Stomach (tissue), 9 donors: ENCODE data around the gene GLRX2. TPM values are rescaled to one million over a fixed set of nuclear protein-coding genes. Genes with fewer than 3 reads are reported as not detected.
A peak's percentile ranks its signal among the peaks of the same experiment; 100 is the strongest.

ENCODE experiments used
- DNase-seq, 2 donors: peaks; one replicate each; pipeline versions ENCODE4 v3.0.0 to v3.0.0-alpha.2; 2013 to 2019
- H3K27ac ChIP-seq, 5 donors: fragments of 200-600 bp in 4 of 5; sonication (generic) in 4 of 5; one replicate each; pipeline ENCODE4 v1.5.1; 2013 to 2019; ENCODE audit warnings: mild to moderate bottlenecking in 1 of 5, moderate library complexity in 1 of 5
- H3K27me3 ChIP-seq, 3 donors: fragments of 200-600 bp; sonication (generic); one replicate each; pipeline ENCODE4 v1.5.1; 2017 to 2019; ENCODE audit warnings: mixed run types in 1 of 3
- H3K36me3 ChIP-seq, 4 donors: fragments of 200-600 bp; sonication (generic); 1 replicate in 3 of 4; 2 replicates in 1 of 4; pipeline ENCODE4 v1.5.1; 2016 to 2019
- H3K4me1 ChIP-seq, 4 donors: fragments of 200-600 bp; sonication (generic); one replicate each; pipeline ENCODE4 v1.5.1; 2016 to 2019
- H3K4me3 ChIP-seq, 4 donors: fragments of 200-600 bp; sonication (generic) in 3 of 4; one replicate each; pipeline ENCODE4 v1.5.1; 2016 to 2019; ENCODE audit warnings: mild to moderate bottlenecking in 1 of 4
- H3K9me3 ChIP-seq, 4 donors: fragments of 200-600 bp; sonication (generic); one replicate each; pipeline ENCODE4 v1.5.1; 2016 to 2019
- CTCF ChIP-seq, 7 experiments: fragments of 450-650 bp in 4 of 7; fragments of 200-600 bp in 3 of 7; sonication (generic) in 3 of 7; IDR thresholded peaks; one replicate each; pipeline ENCODE4 v1.5.1; 2016 to 2019; ENCODE audit warnings: antibody characterized with exemption in 7 of 7, control low read depth in 2 of 7, mild to moderate bottlenecking in 1 of 7
- EP300 ChIP-seq: sonication (generic); formaldehyde crosslinking; IDR thresholded peaks from one replicate; pipeline ENCODE4 v1.6.1; 2017; ENCODE audit warnings: antibody characterized with exemption
- POLR2A ChIP-seq, 4 donors: fragments of 450-650 bp; IDR thresholded peaks; one replicate each; pipeline ENCODE4 v1.6.1; 2016; ENCODE audit warnings: antibody characterized with exemption in 4 of 4, control low read depth in 2 of 4, mild to moderate bottlenecking in 1 of 4, moderate library complexity in 1 of 4
- POLR2AphosphoS5 ChIP-seq, 3 donors: sonication (generic); formaldehyde crosslinking; IDR thresholded peaks; one replicate each; pipeline ENCODE4 v1.6.1; 2016; ENCODE audit warnings: antibody characterized with exemption in 3 of 3
- WGBS, 5 donors: extraction: QIAGEN DNeasy Blood & Tissue Kit in 3 of 5; methylation state at CpG; one replicate each; pipeline versions ENCODE4 v1.1.5 to v1.1.7; 2013 to 2018; 5-methylcytosine and 5-hydroxymethylcytosine counted together
- intact Hi-C: fragments of 100-400 bp; cut with DNase I; formaldehyde crosslinking; loops from one replicate; pipeline ENCODE4 v1.15.1; 2023; ENCODE audit warnings: low total_unique reads
- polyA plus RNA-seq, 3 donors: library from polyadenylated mRNA; stranded (reverse); fragments of 200-250 nt; gene quantifications; one replicate each; pipeline ENCODE4 v1.2.3, GENCODE V29; 2013
- total RNA-seq, 5 donors: library from RNA; depleted of rRNA; stranded (reverse); fragments of >200 nt; gene quantifications; one replicate each; pipeline versions ENCODE4 v1.1.0 to v1.2.3, GENCODE V29; 2014 to 2016
- donor health status: healthy with polysubstance abuse.
- donor health status: Bipolar disorder and iron deficiency.
- donor health status: healthy.

The GLRX2 gene
- total and polyA plus RNA-seq, 8 donors, result 1.2 to 18.7 (median 5.8) TPM

DNA sequence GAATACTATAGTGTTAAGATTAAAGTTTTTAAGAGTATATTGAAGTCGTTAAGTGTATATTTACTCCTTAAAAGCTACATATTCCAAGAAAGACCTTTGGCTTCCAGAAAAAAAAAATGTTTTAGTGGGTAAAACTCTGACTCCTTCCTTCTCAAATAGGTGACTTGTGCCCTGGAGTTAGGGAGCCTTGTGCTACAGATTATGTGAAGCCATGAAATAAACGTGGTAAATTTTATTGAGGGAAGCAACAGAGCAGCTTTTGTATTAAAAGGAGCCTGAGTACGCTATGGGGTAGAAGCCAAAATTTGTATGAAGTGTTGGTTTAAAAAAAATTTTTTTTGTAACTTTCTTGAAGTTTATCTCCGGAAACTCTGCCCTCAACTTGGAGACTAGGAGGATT, 44.8 kb downstream of the GLRX2 start:
- Histone ChIP-seq H3K27me3 (no peaks in the 10 kb centered on the region), H3K4me3 (peak overlapping the region; percentile 69 to 77 (median 73)), H3K36me3 (no peaks in the 10 kb centered on the region), H3K4me1 (peaks cover 23 to 60% (median 40%) of the 10 kb centered on the region in 4 donors), H3K9me3 (no peaks in the 10 kb centered on the region), H3K27ac (peak overlapping the region in 4 of 5 donors; percentile 95 to 99 (median 96))
- 7 to 15% (median 10%) methylated on average over 4 of the region's 4 CpGs for WGBS, 5 donors
- DNase-seq, result peak in 1 of 2 donors; percentile 23
- TF ChIP-seq POLR2A (IDR thresholded peaks at IDR 0.05) (no peak), EP300 (no peak), POLR2AphosphoS5 (IDR thresholded peaks at IDR 0.05) (no peak), CTCF (IDR thresholded peaks at IDR 0.05) (no peak)
- intact Hi-C loops, result no loop called here

DNA sequence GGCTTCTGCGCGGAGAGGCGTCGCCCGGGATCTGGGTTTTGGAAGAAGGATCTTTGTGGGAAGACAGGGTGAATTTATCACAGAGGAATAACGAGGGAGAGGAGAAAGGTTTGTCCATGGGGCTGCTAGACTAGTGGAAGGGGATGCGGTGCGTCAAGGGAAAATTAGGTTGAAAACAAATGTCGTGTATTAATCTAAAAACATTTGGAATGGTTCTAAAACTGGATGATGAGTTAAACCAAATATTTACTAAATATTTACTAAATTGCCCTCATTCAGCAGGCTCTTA, 45.2 kb downstream of the GLRX2 start:
- no peak for DNase-seq
- Histone ChIP-seq H3K27me3 (no peaks in the 10 kb centered on the region), H3K27ac (peak overlapping the region; percentile 95 to 99 (median 97)), H3K4me3 (peak overlapping the region; percentile 69 to 77 (median 73)), H3K4me1 (peaks cover 23 to 59% (median 42%) of the 10 kb centered on the region in 4 donors), H3K9me3 (no peaks in the 10 kb centered on the region), H3K36me3 (no peaks in the 10 kb centered on the region)
- WGBS, 5 donors, result 0 to 2% (median 1%) methylated on average over 9 of the region's 9 CpGs
- intact Hi-C loops, result no loop called here
- TF ChIP-seq CTCF (IDR thresholded peaks at IDR 0.05) (no peak), POLR2AphosphoS5 (IDR thresholded peaks at IDR 0.05) (no peak), POLR2A (IDR thresholded peaks at IDR 0.05) (no peak), EP300 (no peak)

GRCh38 chr1:193059282-193060114, 45.7 kb downstream of the GLRX2 start, which contains the start of the genes RO60 and UCHL5:
Gene RO60, plus strand, starts transcription at chr1:193059612. Its CDS starts 9,443 bp downstream, at chr1:193069055.
Gene UCHL5, minus strand, starts transcription at chr1:193059360. Its CDS starts 100 bp downstream, at chr1:193059260.
- DNase-seq, result peak; percentile 96 to 99
- Histone ChIP-seq H3K27me3 (no peaks in the 10 kb centered on the region), H3K4me3 (peak within 1 kb of the TSS; percentile 69 to 77 (median 73)), H3K27ac (peak within 1 kb of the TSS; percentile 95 to 99 (median 97)), H3K9me3 (no peaks in the 10 kb centered on the region), H3K36me3 (no peaks in the 10 kb centered on the region), H3K4me1 (peaks cover 23 to 59% (median 42%) of the 10 kb centered on the region in 4 donors)
- peak; percentile 94 to 99 (median 99) for TF ChIP-seq POLR2AphosphoS5 (IDR thresholded peaks at IDR 0.05)
- peak in 1 of 7 experiments; percentile 18 for TF ChIP-seq CTCF (IDR thresholded peaks at IDR 0.05)
- no peak for TF ChIP-seq EP300
- peak in 2 of 4 donors; percentile 34 to 54 for TF ChIP-seq POLR2A (IDR thresholded peaks at IDR 0.05)
- intact Hi-C loops, result loop anchor here (10.0 kb wide), 1 partner anchor 45 kb away; the partner anchor contains the start of gene GLRX2
- 0 to 1% (median 0%) methylated on average over 56 to 74 of the region's 74 CpGs for WGBS, 5 donors

DNA sequence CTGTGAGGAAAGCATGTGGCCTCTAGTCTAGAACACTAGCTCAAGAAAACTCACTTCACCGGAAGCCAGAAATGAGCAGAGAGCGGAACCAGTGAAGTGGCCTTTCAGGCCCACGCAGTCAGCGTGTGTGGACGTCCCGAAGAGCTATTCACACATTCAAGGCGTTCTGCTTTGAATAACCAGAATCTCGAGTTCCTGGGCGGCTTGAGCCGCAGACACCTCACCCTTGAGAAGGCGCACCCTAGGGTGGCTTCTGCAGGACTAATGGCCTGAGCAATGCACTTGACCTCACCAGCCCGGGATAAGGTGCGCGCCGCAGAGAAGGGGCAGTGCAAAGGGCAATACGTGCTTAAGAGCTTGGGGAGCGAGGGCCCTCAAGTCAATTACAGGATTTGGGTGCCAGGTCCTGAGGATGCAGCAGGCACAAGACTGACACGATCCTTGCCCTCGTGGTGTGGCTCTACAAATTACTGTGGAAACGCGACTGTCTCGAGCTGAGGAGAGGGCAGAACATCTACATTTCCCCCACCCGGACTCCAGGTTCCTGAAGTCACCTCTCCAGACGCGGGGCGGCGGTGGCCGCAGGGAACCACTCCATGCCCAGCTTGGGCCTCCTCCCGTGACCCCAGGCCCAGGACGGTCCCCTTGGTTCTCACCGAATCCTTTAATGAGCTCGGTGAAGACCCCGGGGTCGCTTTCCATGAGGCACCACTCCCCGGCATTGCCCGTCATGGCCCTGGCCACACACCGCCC, 46.5 kb downstream of the GLRX2 start:
- Histone ChIP-seq H3K9me3 (no peaks in the 10 kb centered on the region), H3K4me1 (peaks cover 23 to 54% (median 38%) of the 10 kb centered on the region in 4 donors), H3K27me3 (no peaks in the 10 kb centered on the region), H3K27ac (peak overlapping the region; percentile 95 to 99 (median 97)), H3K4me3 (peak overlapping the region; percentile 69 to 77 (median 73)), H3K36me3 (no peaks in the 10 kb centered on the region)
- 0 to 2% (median 1%) methylated on average over 35 to 37 of the region's 37 CpGs for WGBS, 5 donors
- peak in 1 of 3 donors; percentile 37 for TF ChIP-seq POLR2AphosphoS5 (IDR thresholded peaks at IDR 0.05)
- TF ChIP-seq CTCF (IDR thresholded peaks at IDR 0.05), result no peak
- intact Hi-C loops, result loop anchor here (10.0 kb wide), 1 partner anchor 46 kb away; the partner anchor contains the start of gene GLRX2
- peak; percentile 44 to 79 for DNase-seq
